ENCODE measurements around the gene TEX22. TPM values are rescaled to one million over a fixed set of nuclear protein-coding genes. Genes with fewer than 3 reads are reported as not detected.
A peak's percentile ranks its signal among the peaks of the same experiment; 100 is the strongest.

TEX22 gene
- total RNA-seq, 1 donor from 2014 or later = not detected

GRCh38 chr14:105456736-105457617 lies 58.6 kb downstream of the TEX22 start:
- DNase-seq = peak; percentile 84

- no peak for DNase-seq
These were observed 59.7 kb downstream of the TEX22 start for GRCh38 chr14:105458010-105458409.

GRCh38 chr14:105458571-105458970 lies 60.2 kb downstream of the TEX22 start:
- DNase-seq = no peak

GRCh38 chr14:105460116-105460515 lies 61.8 kb downstream of the TEX22 start:
- DNase-seq = no peak

GRCh38 chr14:105460616-105461015 lies 62.3 kb downstream of the TEX22 start:
- no peak for DNase-seq

- no peak for DNase-seq
These were observed 63.6 kb downstream of the TEX22 start for GRCh38 chr14:105461903-105462302.

Other genes starting within 250 kb of the TEX22 start
- 58.5 TPM for gene JAG2, start 229.8 kb upstream of the TEX22 start, total RNA-seq
- 11.5 TPM for gene NUDT14, start 217.2 kb upstream of the TEX22 start, total RNA-seq
- 65.8 TPM for gene BTBD6, start 150.0 kb upstream of the TEX22 start, total RNA-seq
- gene BRF1, start 97.5 kb upstream of the TEX22 start, total RNA-seq = 59.8 TPM
- 84.8 TPM for gene PACS2, start 83.8 kb upstream of the TEX22 start, total RNA-seq
- 60.9 TPM for gene MTA1, start 21.3 kb downstream of the TEX22 start, total RNA-seq
- 202 TPM for gene CRIP2, start 76.3 kb downstream of the TEX22 start, total RNA-seq
- 49.3 TPM for gene CRIP1, start 88.3 kb downstream of the TEX22 start, total RNA-seq
- 6.4 TPM for gene TEDC1, start 92.7 kb downstream of the TEX22 start, total RNA-seq
- gene TMEM121, start 128.0 kb downstream of the TEX22 start, total RNA-seq = 12.1 TPM